ENCODE results near the gene RAB8B. TPM values are rescaled to one million over a fixed set of nuclear protein-coding genes. Genes with fewer than 3 reads are reported as not detected.
A peak's percentile ranks its signal among the peaks of the same experiment; 100 is the strongest.

The RAB8B gene
- total RNA-seq, 4 donors from 2014 or later: 47.6 to 179 (median 67.1) TPM

DNA sequence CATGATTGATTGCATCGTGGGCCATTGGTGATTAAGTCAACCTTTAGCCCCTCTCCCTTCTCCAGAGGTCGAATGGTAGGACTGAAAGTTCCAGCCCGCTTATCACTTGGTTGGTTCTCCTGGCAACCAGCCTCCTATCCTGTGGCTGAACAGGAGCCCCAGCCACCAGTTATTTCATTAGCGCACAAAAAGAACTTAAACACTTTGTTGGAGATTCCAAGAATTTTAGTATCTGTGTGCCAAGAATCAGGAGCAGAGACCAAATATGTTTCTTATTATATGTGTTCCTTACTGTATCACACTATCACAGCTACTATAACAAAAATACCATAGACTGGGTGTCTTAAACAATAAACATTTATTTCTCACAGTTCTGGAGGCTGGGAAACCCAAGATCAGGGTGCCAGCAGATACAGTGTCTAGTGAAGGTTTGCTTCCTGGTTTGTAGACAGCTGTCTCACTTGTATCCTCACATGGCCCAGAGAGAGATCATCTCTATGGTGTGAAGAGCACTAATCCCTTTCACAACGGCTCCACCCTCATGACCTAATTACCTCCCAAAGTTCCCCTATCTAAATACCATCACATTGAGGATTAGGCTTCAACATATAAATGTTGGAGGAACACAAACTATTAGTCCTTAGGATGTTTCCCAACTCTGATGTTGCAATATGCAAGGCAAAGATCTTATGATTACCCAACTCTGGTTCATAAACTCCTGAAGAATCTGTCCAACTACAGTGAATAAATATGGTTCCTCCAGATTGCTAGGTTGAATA, 57.5 kb downstream of the RAB8B start:
- Histone ChIP-seq H3K36me3 (no peaks in the 10 kb centered on the region), H3K4me1 (no peaks in the 10 kb centered on the region), H3K9me3 (no peaks in the 10 kb centered on the region), H3K27ac (peak overlapping the region; percentile 14 to 48), H3K27me3 (no peaks in the 10 kb centered on the region), H3K4me3 (no peak overlapping the region)
- intact Hi-C loops (cut with DNase I; ENCODE audit: low total_unique reads): no loop called here
- TF ChIP-seq POLR2A (IDR thresholded peaks at IDR 0.05) (no peak), CTCF (IDR thresholded peaks at IDR 0.05) (no peak)
- DNase-seq: peak in 1 of 2 donors; percentile 46

DNA sequence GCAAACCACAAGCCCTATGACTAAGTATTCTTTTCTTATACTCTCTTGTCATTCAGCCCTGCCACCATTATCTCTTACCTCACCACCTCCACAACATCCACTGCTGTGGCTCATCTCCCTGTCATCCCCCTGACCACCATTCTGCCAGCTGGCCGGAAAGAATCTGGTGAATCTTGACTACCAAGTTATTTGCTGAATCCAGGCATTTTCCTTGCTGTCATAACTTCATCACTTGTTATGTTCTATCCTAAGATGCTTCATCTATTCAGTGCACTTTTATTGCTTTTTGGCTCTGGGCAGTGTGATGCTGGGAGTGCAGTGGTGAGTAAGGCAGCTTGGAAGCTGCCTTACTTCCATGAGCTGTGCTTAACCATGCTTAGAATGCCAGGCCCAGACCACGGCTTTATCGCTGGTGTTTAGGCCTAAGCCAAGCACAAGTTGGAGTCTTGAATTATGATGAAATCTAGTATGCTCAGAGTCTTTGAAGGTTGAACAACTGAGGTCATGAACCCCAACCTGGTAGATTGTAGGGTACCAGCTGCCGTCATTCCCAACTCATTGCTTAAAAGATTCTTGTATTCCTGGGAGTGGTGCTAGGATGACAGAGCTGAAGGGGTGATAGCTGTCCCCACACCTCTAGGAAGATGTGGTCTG, 61.0 kb downstream of the RAB8B start:
- no peak for DNase-seq
- no peak for TF ChIP-seq POLR2A (IDR thresholded peaks at IDR 0.05)
- no peak for TF ChIP-seq CTCF (IDR thresholded peaks at IDR 0.05)
- Histone ChIP-seq H3K27ac (no peak overlapping the region), H3K27me3 (no peaks in the 10 kb centered on the region), H3K9me3 (no peaks in the 10 kb centered on the region), H3K36me3 (no peaks in the 10 kb centered on the region), H3K4me1 (no peaks in the 10 kb centered on the region), H3K4me3 (no peak overlapping the region)
- intact Hi-C loops (cut with DNase I; ENCODE audit: low total_unique reads): no loop called here

GRCh38 chr15:63251701-63252100, 62.3 kb downstream of the RAB8B start:
- Histone ChIP-seq H3K4me3 (no peak overlapping the region), H3K36me3 (no peaks in the 10 kb centered on the region), H3K27me3 (no peaks in the 10 kb centered on the region), H3K4me1 (no peaks in the 10 kb centered on the region), H3K27ac (no peak overlapping the region), H3K9me3 (no peaks in the 10 kb centered on the region)
- intact Hi-C loops (cut with DNase I; ENCODE audit: low total_unique reads): no loop called here
- TF ChIP-seq CTCF (IDR thresholded peaks at IDR 0.05) (no peak), POLR2A (IDR thresholded peaks at IDR 0.05) (no peak)
- no peak for DNase-seq

DNA sequence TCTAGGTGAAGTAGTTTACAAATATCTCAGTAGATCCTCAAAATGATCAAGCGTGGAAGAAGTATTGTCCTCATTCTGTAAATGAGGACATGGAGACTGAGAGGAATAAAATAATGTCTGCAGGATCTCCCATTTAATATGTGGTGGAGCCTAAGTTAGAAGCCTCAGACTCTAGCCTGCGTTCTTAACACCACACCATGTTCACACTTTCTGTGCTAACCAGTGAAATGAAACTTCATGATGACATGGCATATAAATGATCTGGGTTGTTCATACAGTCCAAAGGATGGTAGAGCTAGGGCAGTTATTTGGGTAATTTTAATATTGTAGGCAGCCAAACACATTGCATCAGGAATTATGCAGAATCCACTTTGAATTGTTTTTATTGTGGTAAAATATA, 62.9 kb downstream of the RAB8B start:
- no peaks in the 10 kb centered on the region for H3K36me3 ChIP-seq
- no peak overlapping the region for H3K27ac ChIP-seq
- DNase-seq: no peak
- no peak overlapping the region for H3K4me3 ChIP-seq
- H3K4me1 ChIP-seq: no peaks in the 10 kb centered on the region
- intact Hi-C loops (cut with DNase I; ENCODE audit: low total_unique reads): no loop called here
- TF ChIP-seq POLR2A (IDR thresholded peaks at IDR 0.05) (no peak), CTCF (IDR thresholded peaks at IDR 0.05) (no peak)
- H3K27me3 ChIP-seq: no peaks in the 10 kb centered on the region
- no peaks in the 10 kb centered on the region for H3K9me3 ChIP-seq

GRCh38 chr15:63254991-63255390, 65.6 kb downstream of the RAB8B start:
- no peak for TF ChIP-seq POLR2A (IDR thresholded peaks at IDR 0.05)
- TF ChIP-seq CTCF (IDR thresholded peaks at IDR 0.05): no peak
- Histone ChIP-seq H3K27ac (no peak overlapping the region), H3K4me1 (no peaks in the 10 kb centered on the region), H3K9me3 (no peaks in the 10 kb centered on the region), H3K4me3 (no peak overlapping the region), H3K27me3 (no peaks in the 10 kb centered on the region), H3K36me3 (no peaks in the 10 kb centered on the region)
- intact Hi-C loops (cut with DNase I; ENCODE audit: low total_unique reads): no loop called here
- no peak for DNase-seq
